Measurements from ENCODE around the gene AUTS2. TPM values are rescaled to one million over a fixed set of nuclear protein-coding genes. Genes with fewer than 3 reads are reported as not detected.

The AUTS2 gene
- total RNA-seq, 1 experiment from 2014 or later: not detected

GRCh38 chr7:69599955-69600709, 1.9 kb downstream of the AUTS2 start:
- TF ChIP-seq CTCF (IDR thresholded peaks at IDR 0.05; ENCODE audit: unreplicated experiment): no peak
- Mint-ChIP-seq H3K4me3 (ENCODE audit: low read depth, unreplicated experiment) (no peak overlapping the region), H3K27ac (ENCODE audit: unreplicated experiment) (no peak overlapping the region), H3K4me1 (ENCODE audit: low read depth, unreplicated experiment) (no peaks in the 10 kb centered on the region), H3K9me3 (ENCODE audit: low read depth, unreplicated experiment) (no peaks in the 10 kb centered on the region), H3K27me3 (ENCODE audit: unreplicated experiment) (no peaks in the 10 kb centered on the region), H3K36me3 (ENCODE audit: insufficient read depth, unreplicated experiment) (no peaks in the 10 kb centered on the region)
- CTCF ChIA-PET: interaction anchor here (0.7 to 0.9 kb wide), 2 partner anchors 189 to 351 kb away, joined by 4 to 6 read pairs; no protein-coding TSS in a partner anchor
- no TSS peak for BruUV-seq (replicated peaks)
- intact Hi-C loops (cut with micrococcal nuclease; ENCODE audit: unreplicated experiment): no loop called here
- DNase-seq: no peak

GRCh38 chr7:69600710-69601519, 2.6 kb downstream of the AUTS2 start:
- CTCF ChIA-PET: interaction anchor here (0.7 to 0.9 kb wide), 2 partner anchors 188 to 352 kb away, joined by 4 to 6 read pairs; no protein-coding TSS in a partner anchor
- no peak for TF ChIP-seq CTCF (IDR thresholded peaks at IDR 0.05; ENCODE audit: unreplicated experiment)
- no peak overlapping the region for H3K27ac Mint-ChIP-seq (ENCODE audit: unreplicated experiment)

DNA sequence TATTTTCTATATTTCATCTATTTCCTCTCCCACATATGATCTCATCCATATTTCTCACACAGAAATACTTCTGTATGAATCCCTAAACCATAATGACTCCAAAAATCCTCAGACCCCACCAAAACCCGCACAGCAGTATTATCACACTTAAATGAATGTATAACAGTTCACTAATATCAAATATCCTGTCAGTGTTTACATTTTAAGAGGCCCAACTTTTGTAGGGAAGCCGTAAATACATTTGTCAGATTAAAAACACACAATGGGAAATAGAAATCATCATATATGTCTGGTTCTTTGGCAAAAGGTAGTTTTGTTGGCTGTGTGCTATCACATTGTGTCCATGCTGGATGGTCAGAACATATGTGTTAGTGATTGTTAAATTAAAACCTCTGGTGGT, 4.2 kb downstream of the AUTS2 start:
- no TSS peak for BruUV-seq (replicated peaks)
- no peak for TF ChIP-seq CTCF (IDR thresholded peaks at IDR 0.05; ENCODE audit: unreplicated experiment)
- CTCF ChIA-PET: no interaction called here
- Mint-ChIP-seq H3K27ac (ENCODE audit: unreplicated experiment) (no peak overlapping the region), H3K27me3 (ENCODE audit: unreplicated experiment) (no peaks in the 10 kb centered on the region), H3K9me3 (ENCODE audit: low read depth, unreplicated experiment) (peaks cover 2% of the 10 kb centered on the region), H3K4me1 (ENCODE audit: low read depth, unreplicated experiment) (no peaks in the 10 kb centered on the region), H3K4me3 (ENCODE audit: low read depth, unreplicated experiment) (no peak overlapping the region), H3K36me3 (ENCODE audit: insufficient read depth, unreplicated experiment) (no peaks in the 10 kb centered on the region)
- intact Hi-C loops (cut with micrococcal nuclease; ENCODE audit: unreplicated experiment): no loop called here
- DNase-seq: no peak

More at GRCh38 chr7:69600710-69601519, 2.6 kb downstream of the AUTS2 start:
- H3K9me3 Mint-ChIP-seq (ENCODE audit: low read depth, unreplicated experiment): no peaks in the 10 kb centered on the region
- intact Hi-C loops (cut with micrococcal nuclease; ENCODE audit: unreplicated experiment): no loop called here
- H3K36me3 Mint-ChIP-seq (ENCODE audit: insufficient read depth, unreplicated experiment): no peaks in the 10 kb centered on the region
- no peaks in the 10 kb centered on the region for H3K27me3 Mint-ChIP-seq (ENCODE audit: unreplicated experiment)
- DNase-seq: no peak
- H3K4me1 Mint-ChIP-seq (ENCODE audit: low read depth, unreplicated experiment): no peaks in the 10 kb centered on the region
- H3K4me3 Mint-ChIP-seq (ENCODE audit: low read depth, unreplicated experiment): no peak overlapping the region
- BruUV-seq (replicated peaks): no TSS peak

DNA sequence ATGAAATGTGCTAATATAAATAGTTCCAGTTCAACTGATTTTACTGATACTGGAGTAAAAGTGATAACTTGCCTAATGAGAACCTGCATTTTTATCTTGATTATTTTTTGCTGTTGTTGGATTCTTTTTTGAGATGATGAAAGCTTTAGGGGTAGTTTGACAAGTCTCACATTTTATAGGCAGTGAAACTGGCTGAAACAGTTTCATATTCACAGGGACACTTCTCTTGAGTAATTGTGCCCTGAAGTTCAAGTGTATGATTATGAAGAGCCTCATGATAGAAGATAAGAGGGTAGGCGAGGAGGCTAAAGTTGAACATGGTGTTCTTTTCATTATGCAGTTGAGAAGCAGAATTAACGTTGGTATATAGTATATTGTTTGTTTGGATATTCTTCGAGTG, 5.1 kb downstream of the AUTS2 start:
- no TSS peak for BruUV-seq (replicated peaks)
- no peaks in the 10 kb centered on the region for H3K27me3 Mint-ChIP-seq (ENCODE audit: unreplicated experiment)
- CTCF ChIA-PET: no interaction called here

More for the DNA sequence above, 5.1 kb downstream of the AUTS2 start:
- no peak for DNase-seq
- H3K4me3 Mint-ChIP-seq (ENCODE audit: low read depth, unreplicated experiment): no peak overlapping the region
- no peak overlapping the region for H3K27ac Mint-ChIP-seq (ENCODE audit: unreplicated experiment)
- TF ChIP-seq CTCF (IDR thresholded peaks at IDR 0.05; ENCODE audit: unreplicated experiment): no peak
- H3K36me3 Mint-ChIP-seq (ENCODE audit: insufficient read depth, unreplicated experiment): no peaks in the 10 kb centered on the region
- H3K9me3 Mint-ChIP-seq (ENCODE audit: low read depth, unreplicated experiment): peaks cover 2% of the 10 kb centered on the region
- intact Hi-C loops (cut with micrococcal nuclease; ENCODE audit: unreplicated experiment): no loop called here
- no peaks in the 10 kb centered on the region for H3K4me1 Mint-ChIP-seq (ENCODE audit: low read depth, unreplicated experiment)
